HG02884 (cell line): Measurements from ENCODE around the gene SETBP1.

Source experiments
- ATAC-seq: cut with Tn5 transposase; IDR thresholded peaks from one replicate; pipeline ENCODE4 v1.9.1; 2021; ENCODE audit warnings: mild to moderate bottlenecking, moderate library complexity; ENCODE audit not compliant: unreplicated experiment

The SETBP1 gene

DNA sequence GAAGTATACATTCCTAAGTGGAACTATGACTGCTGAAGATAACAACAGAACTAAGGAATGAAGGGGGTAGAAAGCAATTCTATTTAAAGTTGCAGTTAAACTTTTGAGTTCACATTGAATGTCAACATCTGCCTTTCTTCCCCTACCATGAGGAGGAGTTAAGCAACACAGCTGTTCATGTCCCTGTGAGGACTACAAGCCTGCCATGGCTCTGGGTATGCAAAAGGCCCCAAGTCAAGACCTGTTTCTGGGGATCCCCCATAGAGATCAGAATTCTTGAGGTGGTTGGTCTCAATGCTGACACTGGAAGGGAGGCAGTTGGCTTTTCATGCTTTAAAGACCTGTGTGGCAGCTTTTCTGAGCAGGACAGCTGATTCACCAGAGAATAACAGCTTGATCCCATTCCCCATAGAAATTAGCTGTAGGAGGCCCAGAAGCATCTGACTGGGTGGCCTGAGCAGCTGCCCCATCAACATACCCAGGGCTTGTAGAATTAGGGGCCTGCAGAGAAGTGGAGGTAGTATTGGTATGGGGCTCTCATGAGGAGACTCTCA is 131.0 kb downstream of the SETBP1 start:
- ATAC-seq = peak; percentile 54

GRCh38 chr18:44812426-44812825 is 131.7 kb downstream of the SETBP1 start:
- ATAC-seq = no peak

GRCh38 chr18:44813586-44813985 is 132.9 kb downstream of the SETBP1 start:
- no peak for ATAC-seq

DNA sequence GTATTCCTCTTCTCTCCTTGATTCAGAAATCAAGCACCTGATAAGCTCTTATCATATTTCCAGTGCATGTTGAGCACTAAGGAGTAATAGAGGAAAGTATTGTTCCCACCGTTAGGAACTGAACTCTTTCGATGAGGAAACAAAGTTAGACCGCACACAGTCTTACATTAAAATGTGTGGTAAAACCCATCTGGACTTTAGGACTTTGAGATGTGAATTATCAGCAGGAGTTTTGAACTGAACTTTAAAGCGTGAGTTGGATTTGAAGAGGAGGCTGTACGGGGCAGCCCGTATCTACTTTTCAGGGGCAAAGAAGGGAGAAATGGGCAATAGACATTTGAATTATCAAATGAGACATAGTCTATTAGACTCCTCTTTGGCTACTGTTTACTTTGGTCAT is 134.4 kb downstream of the SETBP1 start:
- ATAC-seq = no peak

GRCh38 chr18:44816050-44816449 is 135.4 kb downstream of the SETBP1 start:
- no peak for ATAC-seq

DNA sequence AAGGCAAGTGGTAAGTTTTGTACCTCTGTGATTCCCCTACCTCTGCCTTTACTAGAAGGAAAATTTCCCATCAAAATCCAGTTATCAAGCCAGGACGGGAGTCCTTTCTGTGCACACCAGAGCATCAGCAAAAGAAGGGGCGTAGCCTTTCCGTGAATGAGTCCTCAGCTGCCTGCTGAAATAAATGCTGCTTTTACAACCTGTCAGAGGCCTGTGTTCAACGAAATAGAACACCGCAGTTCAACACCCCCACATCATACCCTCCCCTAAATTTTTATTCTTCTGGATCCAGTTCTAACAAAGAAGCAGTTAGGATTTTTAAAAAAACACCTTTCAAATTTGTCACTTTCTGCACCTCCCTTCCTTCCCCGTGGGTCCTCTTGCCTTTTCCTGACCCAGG is 135.8 kb downstream of the SETBP1 start:
- no peak for ATAC-seq

DNA sequence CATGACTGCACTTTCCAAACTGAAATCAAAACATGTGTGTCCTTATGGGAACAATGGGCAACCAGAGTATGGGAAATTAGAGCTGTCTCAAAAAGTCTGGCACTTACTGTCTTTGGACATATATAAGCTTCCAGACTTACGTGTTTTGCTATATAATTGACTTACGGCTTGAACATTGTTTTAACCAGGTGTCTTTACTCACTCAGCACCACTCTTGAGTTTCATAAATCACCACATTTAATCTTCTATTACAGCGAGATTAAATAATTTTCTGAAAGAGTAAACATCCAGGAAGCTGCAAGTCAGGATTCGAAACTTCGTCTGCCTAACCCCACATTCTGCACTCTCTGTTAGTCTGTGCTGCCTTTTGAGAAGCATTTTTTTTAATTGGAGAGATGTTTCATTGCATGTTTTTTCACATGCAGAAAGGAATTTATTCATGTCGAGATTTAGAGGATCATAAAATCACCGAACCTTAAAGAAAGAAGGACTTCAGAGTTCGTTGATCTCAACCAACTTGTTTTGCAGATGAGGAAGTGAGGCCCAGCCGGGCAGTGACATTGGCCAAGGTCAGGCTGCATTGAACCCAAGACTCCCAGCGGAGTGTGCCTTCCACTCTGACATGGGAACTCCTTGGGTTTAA is 137.3 kb downstream of the SETBP1 start:
- ATAC-seq = no peak

- ATAC-seq = peak; percentile 42
Observed at GRCh38 chr18:44818668-44819403, 138.1 kb downstream of the SETBP1 start.

DNA sequence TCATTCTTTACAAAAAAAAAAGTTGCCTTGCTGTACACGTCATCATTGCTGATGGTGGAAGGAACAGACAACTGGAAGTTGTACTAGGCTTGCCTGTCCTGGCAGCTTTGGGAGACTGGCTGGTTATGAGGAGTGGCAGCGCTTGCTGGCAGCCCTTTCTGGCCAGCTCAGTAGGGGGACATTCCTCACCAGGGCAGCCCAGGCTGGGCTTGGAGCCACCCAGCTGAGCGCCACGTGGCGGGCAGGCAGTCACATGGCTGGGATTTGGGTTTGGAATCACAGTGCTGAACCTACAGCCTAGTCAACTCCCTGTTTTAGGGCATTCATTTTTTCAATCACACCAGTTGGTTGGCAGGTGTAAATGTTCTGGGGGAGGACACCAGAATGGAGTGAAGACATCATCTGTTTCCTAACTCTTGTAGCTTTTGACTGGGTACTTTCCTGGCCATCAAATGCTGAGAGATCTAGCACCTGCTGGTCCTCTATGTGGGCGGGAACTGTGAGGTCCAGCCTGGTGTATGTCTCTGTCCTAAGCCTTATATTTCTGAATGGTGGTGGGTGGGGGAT is 139.3 kb downstream of the SETBP1 start:
- ATAC-seq = peak; percentile 37

DNA sequence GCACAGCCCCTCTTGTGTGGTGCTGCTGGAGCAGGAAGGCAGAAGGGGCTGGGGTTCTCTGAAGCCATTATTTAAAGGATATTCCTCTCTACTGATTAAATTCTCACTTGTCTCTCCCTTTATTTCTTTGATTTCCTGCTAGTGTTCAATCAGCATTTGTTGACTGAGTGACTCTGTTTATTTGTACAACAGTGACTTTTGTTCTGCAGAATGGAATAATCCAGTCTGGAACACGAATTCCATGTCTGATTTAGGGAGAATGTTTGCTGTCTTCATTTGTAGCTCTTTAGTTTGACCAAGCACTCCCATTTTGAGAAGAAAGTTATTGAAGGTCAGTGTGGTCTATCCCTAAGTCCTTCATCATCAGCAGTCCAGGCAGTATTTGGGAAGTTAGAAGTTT is 141.2 kb downstream of the SETBP1 start:
- no peak for ATAC-seq

GRCh38 chr18:44823286-44823685 is 142.6 kb downstream of the SETBP1 start:
- no peak for ATAC-seq

DNA sequence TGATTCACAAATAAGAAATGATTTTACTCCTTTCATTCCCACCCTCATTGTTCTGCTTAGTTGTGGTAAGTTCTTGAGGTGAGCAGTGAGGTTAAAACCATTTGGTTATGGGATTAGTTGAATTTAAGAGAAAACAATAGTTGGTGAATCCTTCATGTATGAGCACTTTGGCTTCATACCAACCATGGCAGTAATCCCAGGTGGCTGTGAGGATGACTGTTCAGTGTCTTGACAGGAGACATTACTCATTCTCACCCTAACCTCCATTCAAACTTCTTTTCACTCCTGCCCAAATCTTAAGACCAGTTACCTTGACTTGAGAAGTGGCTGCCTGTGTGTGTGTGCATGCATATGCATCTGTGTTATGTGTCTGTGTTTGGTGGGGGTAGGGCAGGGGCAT is 143.1 kb downstream of the SETBP1 start:
- no peak for ATAC-seq

- no peak for ATAC-seq
Observed at GRCh38 chr18:44824884-44825283, 144.2 kb downstream of the SETBP1 start.

DNA sequence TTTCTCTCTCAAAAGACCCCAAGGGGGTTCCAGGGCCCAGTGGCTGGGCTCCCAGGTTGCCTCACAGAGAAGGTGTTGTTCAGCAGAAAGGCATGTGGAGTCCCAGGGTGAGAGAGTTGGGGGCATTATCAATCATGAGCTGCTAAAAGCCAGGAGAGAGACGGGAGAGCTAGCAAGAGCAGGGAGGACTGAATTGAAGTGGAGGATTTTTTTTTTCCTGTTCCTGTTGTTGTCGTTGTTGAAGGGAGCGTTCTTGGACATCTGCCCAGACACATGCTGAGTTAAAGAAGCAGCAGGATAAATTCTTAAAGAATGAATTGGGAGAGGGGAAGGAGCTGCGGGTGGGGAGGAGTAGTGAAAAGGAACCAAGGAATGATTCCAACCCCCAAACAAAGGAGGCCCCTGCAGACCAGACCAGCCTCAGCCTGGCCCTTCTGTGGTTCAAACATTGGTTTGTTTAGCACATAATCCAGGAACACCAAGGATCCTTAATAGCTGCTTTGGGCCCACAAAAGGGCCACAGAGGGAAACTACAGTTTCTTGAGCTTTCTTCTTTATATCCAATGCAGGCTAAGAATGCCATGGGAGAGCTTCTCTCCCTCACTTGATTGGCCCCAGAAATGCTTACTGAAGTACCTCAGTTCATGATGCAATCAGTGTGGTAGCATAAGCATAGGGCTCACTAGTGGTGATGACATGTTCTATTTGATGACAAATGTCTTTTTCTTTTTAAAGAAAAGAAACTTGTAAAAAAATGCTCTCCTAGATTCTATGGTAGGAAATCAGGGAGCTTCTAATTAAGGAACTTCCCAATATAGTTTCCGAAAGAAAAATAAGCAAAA is 146.0 kb downstream of the SETBP1 start:
- no peak for ATAC-seq

GRCh38 chr18:44828080-44828479 is 147.4 kb downstream of the SETBP1 start:
- ATAC-seq = no peak

DNA sequence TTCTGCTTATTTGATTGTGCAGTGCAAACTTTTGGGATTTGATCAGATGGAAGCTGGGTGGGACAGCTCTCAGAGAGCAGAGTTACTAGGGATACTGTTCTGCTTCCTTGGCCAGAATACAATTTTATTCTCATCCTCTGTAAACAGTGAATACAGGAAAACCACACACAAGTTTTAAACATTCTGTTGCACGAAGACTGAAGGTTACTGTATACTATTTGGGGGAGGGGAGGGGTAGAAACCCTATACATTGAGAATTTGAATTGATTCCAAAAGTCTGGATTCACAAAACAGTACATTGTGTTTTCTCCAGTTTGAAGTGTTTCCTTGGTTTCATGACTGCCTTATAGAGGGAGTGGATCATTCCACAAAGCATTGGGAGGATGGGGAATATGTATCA is 149.9 kb downstream of the SETBP1 start:
- no peak for ATAC-seq

DNA sequence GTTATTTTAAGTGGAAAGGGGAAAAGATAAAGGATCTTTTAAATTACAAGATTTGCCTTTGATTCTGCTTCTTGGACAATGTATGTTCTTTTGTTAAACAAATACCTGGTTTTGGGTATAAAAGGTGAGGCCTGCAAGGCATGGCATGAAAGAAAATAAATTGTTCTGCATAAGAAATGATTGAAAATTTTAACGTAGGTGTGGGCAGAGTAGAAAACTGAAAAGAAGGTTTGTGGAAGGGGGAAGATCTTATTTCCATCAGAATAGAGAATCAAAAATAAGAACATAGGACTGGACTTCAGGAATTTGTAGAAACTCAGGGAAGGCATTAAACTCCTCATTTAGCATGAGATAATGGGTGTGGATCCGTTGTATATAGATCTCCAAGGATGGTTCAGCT is 153.1 kb downstream of the SETBP1 start:
- ATAC-seq = no peak

DNA sequence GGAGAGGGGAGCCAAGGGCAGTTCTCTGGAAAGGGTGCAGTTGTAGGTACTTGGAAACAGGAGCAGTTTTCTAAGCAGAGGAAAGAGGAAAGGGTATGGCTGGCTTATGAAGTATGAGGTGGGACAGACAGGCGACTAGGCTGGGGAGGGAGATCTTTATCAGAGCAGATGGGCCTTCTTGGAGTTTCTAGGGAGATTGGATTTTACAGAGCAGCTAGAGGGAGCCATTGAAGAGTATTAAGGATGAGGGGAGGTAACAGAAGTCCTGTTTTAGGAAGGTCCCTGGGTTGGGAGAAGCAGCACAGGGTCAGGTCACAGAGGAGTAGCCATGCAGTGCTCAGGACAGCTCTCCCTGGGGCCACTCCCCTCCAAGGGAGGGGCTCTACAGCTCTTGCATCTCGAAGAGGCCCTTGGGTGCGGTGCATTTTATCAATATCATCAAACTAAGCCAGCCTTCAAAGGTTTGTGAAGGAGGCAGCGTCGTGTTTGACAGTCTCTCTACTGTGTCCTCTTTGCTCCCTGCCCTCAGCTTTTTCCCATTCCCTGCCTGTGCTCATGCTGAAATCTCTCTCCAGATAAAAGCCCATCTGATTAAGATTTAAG is 154.3 kb downstream of the SETBP1 start:
- ATAC-seq = no peak

DNA sequence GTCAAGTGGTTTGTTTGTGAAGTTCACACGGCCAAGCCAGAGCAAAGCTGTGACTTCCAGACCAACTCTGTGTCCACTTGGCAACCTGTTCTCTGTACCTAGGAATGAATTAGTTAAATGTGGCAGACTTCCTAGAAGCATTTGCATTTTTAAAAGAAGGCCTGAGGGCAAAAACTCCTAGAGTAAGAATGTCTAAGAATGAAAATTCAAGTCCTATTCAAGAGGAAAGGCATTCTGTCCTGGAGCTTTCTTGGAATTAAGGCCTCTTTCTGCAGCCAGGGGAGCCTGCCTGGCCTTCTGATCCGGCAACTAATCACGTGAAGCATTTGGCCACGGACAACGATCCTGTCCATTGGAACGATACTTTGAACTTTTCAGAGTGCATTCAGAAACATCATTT is 155.0 kb downstream of the SETBP1 start:
- ATAC-seq = no peak

GRCh38 chr18:44836263-44836662 is 155.6 kb downstream of the SETBP1 start:
- no peak for ATAC-seq
